ENCODE data around the gene PPFIA1. TPM values are rescaled to one million over a fixed set of nuclear protein-coding genes. Genes with fewer than 3 reads are reported as not detected.
A peak's percentile ranks its signal among the peaks of the same experiment; 100 is the strongest.

PPFIA1 gene
- total RNA-seq, 1 experiment from 2014 or later: 75.1 TPM

DNA sequence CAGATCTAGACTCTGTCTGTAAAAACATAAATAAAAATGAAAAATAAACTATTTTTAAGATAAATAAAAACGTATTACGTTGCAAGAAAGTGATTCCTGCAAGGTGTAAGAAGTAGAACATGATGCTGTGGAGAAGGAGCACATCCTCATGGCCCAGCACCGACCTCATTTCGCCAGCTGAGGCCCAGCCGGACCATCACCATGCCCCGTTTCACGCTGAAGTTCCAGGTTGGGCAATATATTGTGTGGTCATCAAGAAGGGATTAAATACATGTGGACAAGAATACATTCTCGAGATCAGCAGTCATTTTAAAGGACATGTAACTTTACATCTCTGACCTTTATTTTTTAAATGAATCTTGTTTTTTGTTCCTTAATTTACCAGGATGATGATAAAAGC lies 107.2 kb downstream of the PPFIA1 start:
- no peaks in the 10 kb centered on the region for H3K9me3 Mint-ChIP-seq
- peaks cover 16% of the 10 kb centered on the region for H3K4me1 Mint-ChIP-seq
- H3K27me3 Mint-ChIP-seq (ENCODE audit: low read depth): no peaks in the 10 kb centered on the region
- CTCF ChIA-PET: interaction anchor here (1.9 to 2.2 kb wide), 2 partner anchors 12 to 22 kb away, joined by 5 to 7 read pairs; no protein-coding TSS in a partner anchor
- peaks cover 57% of the 10 kb centered on the region for H3K36me3 Mint-ChIP-seq
- H3K27ac Mint-ChIP-seq: no peak overlapping the region
- POLR2A ChIA-PET: no interaction called here
- no peak overlapping the region for H3K4me3 Mint-ChIP-seq
- no peak for ATAC-seq
- no peak for DNase-seq (ENCODE audit: low spot score)
- TF ChIP-seq ZNF416 (CRISPR knock-in tag; IDR thresholded peaks at IDR 0.05): no peak
- TF ChIP-seq, protein P1, sequence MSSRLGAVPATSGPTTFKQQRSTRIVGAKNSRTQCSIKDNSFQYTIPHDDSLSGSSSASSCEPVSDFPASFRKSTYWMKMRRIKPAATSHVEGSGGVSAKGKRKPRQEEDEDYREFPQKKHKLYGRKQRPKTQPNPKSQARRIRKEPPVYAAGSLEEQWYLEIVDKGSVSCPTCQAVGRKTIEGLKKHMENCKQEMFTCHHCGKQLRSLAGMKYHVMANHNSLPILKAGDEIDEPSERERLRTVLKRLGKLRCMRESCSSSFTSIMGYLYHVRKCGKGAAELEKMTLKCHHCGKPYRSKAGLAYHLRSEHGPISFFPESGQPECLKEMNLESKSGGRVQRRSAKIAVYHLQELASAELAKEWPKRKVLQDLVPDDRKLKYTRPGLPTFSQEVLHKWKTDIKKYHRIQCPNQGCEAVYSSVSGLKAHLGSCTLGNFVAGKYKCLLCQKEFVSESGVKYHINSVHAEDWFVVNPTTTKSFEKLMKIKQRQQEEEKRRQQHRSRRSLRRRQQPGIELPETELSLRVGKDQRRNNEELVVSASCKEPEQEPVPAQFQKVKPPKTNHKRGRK (CRISPR knock-in tag; IDR thresholded peaks at IDR 0.05; ENCODE audit: borderline replicate concordance): no peak
- TF ChIP-seq, protein P2, sequence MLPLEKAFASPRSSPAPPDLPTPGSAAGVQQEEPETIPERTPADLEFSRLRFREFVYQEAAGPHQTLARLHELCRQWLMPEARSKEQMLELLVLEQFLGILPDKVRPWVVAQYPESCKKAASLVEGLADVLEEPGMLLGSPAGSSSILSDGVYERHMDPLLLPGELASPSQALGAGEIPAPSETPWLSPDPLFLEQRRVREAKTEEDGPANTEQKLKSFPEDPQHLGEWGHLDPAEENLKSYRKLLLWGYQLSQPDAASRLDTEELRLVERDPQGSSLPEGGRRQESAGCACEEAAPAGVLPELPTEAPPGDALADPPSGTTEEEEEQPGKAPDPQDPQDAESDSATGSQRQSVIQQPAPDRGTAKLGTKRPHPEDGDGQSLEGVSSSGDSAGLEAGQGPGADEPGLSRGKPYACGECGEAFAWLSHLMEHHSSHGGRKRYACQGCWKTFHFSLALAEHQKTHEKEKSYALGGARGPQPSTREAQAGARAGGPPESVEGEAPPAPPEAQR (CRISPR knock-in tag; IDR thresholded peaks at IDR 0.05): no peak
- TF ChIP-seq RELA (CRISPR knock-in tag; IDR thresholded peaks at IDR 0.05; ENCODE audit: borderline replicate concordance): no peak
- no peak for TF ChIP-seq ZNF423 (CRISPR knock-in tag; IDR thresholded peaks at IDR 0.05)
- TF ChIP-seq, protein P3, sequence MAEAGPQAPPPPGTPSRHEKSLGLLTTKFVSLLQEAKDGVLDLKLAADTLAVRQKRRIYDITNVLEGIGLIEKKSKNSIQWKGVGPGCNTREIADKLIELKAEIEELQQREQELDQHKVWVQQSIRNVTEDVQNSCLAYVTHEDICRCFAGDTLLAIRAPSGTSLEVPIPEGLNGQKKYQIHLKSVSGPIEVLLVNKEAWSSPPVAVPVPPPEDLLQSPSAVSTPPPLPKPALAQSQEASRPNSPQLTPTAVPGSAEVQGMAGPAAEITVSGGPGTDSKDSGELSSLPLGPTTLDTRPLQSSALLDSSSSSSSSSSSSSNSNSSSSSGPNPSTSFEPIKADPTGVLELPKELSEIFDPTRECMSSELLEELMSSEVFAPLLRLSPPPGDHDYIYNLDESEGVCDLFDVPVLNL (CRISPR knock-in tag; IDR thresholded peaks at IDR 0.05; ENCODE audit: borderline replicate concordance, low read depth): no peak
- TF ChIP-seq, protein P4, sequence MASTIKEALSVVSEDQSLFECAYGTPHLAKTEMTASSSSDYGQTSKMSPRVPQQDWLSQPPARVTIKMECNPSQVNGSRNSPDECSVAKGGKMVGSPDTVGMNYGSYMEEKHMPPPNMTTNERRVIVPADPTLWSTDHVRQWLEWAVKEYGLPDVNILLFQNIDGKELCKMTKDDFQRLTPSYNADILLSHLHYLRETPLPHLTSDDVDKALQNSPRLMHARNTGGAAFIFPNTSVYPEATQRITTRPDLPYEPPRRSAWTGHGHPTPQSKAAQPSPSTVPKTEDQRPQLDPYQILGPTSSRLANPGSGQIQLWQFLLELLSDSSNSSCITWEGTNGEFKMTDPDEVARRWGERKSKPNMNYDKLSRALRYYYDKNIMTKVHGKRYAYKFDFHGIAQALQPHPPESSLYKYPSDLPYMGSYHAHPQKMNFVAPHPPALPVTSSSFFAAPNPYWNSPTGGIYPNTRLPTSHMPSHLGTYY (CRISPR knock-in tag; IDR thresholded peaks at IDR 0.05): no peak

DNA sequence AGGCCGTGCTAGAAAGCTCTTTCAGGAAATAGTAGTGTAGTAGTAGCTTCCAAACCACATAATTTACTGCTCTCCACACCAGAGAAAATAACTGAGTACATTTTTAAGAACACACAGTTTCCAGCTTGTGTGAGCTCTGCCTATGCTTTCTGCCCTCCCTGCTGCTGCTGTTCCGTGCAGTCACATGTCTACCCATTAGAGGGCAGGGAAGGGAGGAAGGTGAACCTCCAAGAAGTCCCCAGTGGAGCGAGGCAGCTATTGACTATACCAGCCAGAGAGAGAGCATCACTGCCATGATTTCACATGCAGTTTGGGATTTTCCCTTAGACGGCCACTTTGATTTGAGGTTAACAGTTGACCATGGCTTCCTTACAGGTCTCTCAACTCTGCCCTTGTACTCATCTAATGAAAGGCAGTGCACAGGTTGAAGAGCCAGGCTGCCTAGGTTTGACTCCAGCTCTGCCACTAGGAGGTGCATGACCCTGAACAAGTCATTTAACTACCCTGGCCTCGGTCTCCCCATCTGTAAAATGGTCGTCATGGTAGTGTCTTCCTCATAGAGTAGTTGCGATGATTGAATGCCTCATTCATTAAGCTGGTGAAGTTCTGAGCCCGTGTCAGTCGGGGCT lies 108.1 kb downstream of the PPFIA1 start:
- Mint-ChIP-seq H3K4me3 (no peak overlapping the region), H3K9me3 (no peaks in the 10 kb centered on the region), H3K27me3 (ENCODE audit: low read depth) (no peaks in the 10 kb centered on the region), H3K27ac (no peak overlapping the region; the same call in 1 of the 2 replicates), H3K4me1 (peaks cover 21% of the 10 kb centered on the region), H3K36me3 (peaks cover 52% of the 10 kb centered on the region)
- no peak for TF ChIP-seq NR3C1 (CRISPR knock-in tag; conservative IDR thresholded peaks at IDR 0.05; ENCODE audit: low read depth)
- TF ChIP-seq, protein P5, sequence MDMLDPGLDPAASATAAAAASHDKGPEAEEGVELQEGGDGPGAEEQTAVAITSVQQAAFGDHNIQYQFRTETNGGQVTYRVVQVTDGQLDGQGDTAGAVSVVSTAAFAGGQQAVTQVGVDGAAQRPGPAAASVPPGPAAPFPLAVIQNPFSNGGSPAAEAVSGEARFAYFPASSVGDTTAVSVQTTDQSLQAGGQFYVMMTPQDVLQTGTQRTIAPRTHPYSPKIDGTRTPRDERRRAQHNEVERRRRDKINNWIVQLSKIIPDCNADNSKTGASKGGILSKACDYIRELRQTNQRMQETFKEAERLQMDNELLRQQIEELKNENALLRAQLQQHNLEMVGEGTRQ (CRISPR knock-in tag; IDR thresholded peaks at IDR 0.05): peak; percentile 25; the same call in 1 of the 2 replicates
- TF ChIP-seq CREB1 (CRISPR knock-in tag; IDR thresholded peaks at IDR 0.05): no peak
- TF ChIP-seq FOXP1 (CRISPR knock-in tag; IDR thresholded peaks at IDR 0.05; ENCODE audit: borderline replicate concordance): no peak
- TF ChIP-seq, protein P6, sequence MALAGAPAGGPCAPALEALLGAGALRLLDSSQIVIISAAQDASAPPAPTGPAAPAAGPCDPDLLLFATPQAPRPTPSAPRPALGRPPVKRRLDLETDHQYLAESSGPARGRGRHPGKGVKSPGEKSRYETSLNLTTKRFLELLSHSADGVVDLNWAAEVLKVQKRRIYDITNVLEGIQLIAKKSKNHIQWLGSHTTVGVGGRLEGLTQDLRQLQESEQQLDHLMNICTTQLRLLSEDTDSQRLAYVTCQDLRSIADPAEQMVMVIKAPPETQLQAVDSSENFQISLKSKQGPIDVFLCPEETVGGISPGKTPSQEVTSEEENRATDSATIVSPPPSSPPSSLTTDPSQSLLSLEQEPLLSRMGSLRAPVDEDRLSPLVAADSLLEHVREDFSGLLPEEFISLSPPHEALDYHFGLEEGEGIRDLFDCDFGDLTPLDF (CRISPR knock-in tag; IDR thresholded peaks at IDR 0.05): no peak
- TF ChIP-seq JUN (CRISPR knock-in tag; IDR thresholded peaks at IDR 0.05): no peak
- TF ChIP-seq, protein P7, sequence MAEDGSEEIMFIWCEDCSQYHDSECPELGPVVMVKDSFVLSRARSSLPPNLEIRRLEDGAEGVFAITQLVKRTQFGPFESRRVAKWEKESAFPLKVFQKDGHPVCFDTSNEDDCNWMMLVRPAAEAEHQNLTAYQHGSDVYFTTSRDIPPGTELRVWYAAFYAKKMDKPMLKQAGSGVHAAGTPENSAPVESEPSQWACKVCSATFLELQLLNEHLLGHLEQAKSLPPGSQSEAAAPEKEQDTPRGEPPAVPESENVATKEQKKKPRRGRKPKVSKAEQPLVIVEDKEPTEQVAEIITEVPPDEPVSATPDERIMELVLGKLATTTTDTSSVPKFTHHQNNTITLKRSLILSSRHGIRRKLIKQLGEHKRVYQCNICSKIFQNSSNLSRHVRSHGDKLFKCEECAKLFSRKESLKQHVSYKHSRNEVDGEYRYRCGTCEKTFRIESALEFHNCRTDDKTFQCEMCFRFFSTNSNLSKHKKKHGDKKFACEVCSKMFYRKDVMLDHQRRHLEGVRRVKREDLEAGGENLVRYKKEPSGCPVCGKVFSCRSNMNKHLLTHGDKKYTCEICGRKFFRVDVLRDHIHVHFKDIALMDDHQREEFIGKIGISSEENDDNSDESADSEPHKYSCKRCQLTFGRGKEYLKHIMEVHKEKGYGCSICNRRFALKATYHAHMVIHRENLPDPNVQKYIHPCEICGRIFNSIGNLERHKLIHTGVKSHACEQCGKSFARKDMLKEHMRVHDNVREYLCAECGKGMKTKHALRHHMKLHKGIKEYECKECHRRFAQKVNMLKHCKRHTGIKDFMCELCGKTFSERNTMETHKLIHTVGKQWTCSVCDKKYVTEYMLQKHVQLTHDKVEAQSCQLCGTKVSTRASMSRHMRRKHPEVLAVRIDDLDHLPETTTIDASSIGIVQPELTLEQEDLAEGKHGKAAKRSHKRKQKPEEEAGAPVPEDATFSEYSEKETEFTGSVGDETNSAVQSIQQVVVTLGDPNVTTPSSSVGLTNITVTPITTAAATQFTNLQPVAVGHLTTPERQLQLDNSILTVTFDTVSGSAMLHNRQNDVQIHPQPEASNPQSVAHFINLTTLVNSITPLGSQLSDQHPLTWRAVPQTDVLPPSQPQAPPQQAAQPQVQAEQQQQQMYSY (CRISPR knock-in tag; IDR thresholded peaks at IDR 0.05): no peak
- no peak for TF ChIP-seq SMAD4 (CRISPR knock-in tag; IDR thresholded peaks at IDR 0.05)
- TF ChIP-seq, protein P8, sequence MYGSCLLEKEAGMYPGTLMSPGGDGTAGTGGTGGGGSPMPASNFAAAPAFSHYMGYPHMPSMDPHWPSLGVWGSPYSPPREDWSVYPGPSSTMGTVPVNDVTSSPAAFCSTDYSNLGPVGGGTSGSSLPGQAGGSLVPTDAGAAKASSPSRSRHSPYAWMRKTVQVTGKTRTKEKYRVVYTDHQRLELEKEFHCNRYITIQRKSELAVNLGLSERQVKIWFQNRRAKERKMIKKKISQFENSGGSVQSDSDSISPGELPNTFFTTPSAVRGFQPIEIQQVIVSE (CRISPR knock-in tag; IDR thresholded peaks at IDR 0.05; ENCODE audit: borderline replicate concordance): no peak
- ATAC-seq: peak; percentile 53
- ChIA-PET CTCF (interaction anchor here (0.6 to 2.2 kb wide), 4 partner anchors 11 to 23 kb away, joined by 3 to 7 read pairs (median 5); no protein-coding TSS in a partner anchor), POLR2A (interaction anchor here (0.6 kb wide), 1 partner anchor 853 kb away, joined by 4 read pairs; no protein-coding TSS in a partner anchor)
- no peak for DNase-seq (ENCODE audit: low spot score)

Data from WTC11 (cell line).